Activated T-helper 9 cell treated with anti-CD3 and anti-CD28 coated beads, Interleukin-2, amount 50 U/mL, for 16 hours (primary cell): ENCODE measurements around the gene TAAR1.
"Not testable (repeated sequence)": the region's sequence is repeated elsewhere in the genome, so short reads cannot be mapped to it uniquely, and the experiment has no call there.

Experiments used
- DNase-seq: peaks from one replicate; pipeline ENCODE4 v3.0.0-alpha.2; 2020; ENCODE audit warnings: low read depth

The TAAR1 gene

DNA sequence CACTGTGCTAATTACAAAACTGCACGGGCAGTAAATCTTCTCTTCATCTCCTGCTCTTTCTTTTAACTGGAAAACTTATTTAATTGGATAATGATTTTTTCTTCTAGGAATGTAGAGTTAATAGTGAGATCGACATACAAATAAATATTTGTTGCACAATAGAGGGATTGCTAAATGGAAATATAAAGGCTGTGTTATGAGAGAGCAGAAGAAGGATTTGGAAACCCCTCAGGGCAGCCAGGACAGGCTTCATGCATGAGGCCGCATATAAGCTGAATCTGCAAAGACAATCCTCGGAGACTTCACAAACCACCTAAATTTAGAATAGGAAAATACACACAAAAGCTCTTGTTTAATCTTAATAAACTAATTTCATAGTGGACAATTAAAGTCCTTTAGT, 2.9 kb upstream of the TAAR1 start:
- DNase-seq, result no peak

- DNase-seq, result no peak
Observed at GRCh38 chr6:132651062-132651461, 7.9 kb downstream of the TAAR1 start.

DNA sequence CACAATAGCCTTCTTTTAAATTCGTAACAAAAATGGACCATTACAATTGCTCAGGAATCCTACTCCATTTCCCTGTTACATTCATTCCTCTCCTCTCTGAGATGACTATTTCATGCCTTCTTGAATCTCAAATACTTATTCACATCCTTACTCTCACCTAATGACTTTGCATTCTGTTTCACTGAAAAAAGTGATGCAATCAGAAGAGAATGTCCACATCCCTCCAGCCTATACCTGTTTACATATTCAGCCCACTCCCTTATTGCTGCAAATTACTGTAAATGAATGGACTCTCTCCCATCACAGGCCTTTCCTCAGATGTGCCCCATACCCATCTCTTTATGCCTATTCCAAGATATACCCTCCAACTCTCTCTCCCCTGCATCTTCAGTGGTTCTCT, 8.6 kb downstream of the TAAR1 start:
- no peak for DNase-seq

DNA sequence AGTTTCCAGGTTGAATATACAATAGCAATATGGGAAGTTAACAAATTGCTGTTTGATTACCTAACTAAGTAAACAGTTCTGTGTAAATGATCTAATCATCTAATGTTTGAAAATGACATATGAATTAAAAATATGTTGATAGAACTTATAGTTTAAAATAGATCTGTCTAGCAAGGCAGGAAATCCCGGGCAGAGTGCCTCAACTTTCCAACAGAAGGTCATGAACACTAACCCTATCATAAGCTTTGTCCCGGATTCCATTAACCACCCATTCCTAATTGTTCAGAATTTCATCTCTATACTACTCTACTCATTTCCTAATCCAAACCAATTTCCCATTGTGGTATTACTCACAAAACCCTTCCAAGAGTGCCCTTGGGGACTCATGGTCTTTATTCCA, 10.2 kb downstream of the TAAR1 start:
- DNase-seq, result no peak

DNA sequence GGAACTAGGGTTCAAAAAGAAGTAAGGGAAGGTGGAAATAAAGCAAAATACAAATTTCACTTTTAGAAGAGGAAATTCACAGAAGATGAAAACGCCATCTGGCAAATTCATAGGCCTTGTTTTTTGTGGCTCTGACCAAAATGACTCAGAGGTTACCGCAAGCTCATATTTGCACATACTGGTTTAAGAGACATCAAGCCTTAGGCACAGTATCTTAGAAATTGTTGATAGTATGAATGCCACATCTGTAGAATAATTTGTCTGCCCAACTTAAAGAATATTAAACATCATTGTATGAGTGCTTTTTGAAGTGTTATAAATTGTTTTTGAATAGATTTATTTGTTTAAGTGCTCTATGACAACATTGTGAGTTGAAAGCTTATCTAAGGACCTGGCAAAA, 10.6 kb downstream of the TAAR1 start:
- no peak for DNase-seq

GRCh38 chr6:132643547-132643946, 15.4 kb downstream of the TAAR1 start:
- no peak for DNase-seq

DNA sequence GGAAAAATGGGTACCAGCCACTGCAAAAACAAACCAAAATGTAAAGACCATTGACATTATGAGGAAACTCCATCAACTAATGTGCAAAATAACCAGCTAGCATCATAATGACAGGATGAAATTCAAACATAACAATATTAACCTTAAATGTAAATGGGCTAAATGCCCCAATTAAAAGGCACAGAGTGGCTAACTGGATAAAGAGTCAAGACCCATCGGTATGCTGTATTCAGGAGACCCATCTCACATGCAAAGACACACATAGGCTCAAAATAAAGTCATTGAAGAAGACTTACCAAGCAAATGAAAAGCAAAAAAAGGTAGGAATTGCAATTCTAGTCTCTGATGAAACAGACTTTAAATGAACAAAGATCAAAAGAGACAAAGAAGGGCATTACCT, 21.8 kb downstream of the TAAR1 start:
- DNase-seq, result not testable (repeated sequence)

GRCh38 chr6:132635906-132636305, 23.1 kb downstream of the TAAR1 start:
- DNase-seq, result not testable (repeated sequence)

DNA sequence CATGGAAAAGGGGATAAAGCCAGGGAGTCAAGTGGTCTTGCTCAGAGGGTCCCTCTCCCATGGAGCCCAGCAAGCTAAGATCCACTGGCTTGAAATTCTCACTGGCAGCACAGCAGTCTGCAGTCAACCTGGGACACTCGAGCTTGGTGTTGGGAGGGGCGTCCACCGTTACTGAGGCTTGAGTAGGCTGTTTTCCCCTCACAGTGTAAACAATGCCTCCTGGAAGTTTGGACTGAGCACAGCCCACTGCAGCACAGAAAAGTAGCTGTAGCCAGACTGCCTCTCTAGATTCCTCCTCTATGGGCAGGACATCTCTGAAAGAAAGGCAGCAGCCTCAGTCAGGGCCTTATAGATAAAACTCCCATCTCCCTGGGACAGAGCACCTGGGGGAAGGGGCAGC, 23.7 kb downstream of the TAAR1 start:
- not testable (repeated sequence) for DNase-seq

GRCh38 chr6:132634796-132635195, 24.2 kb downstream of the TAAR1 start:
- DNase-seq, result no peak

DNA sequence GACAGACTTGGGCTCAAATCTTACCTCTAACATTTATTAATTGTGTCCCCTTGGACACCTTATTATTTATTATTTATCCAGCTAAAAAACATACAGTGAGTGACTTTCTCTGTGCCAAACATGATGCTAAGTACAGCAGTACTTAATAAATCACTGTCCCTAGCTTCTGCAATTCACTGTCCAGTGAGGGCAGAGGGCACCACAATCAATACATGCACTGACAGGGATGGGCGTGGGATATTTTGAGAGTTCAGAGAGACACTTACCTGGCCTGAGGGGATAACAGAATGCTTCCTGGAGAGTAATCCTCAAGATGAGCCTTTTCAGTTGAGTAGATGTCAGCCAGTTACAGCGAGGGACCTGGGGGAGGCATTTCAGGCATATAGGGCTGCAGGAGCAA, 25.6 kb downstream of the TAAR1 start:
- no peak for DNase-seq

- DNase-seq, result no peak
Observed at GRCh38 chr6:132624175-132624574, 34.8 kb downstream of the TAAR1 start, which contains the start of gene TAAR2. Gene TAAR2 (minus strand): TSS chr6:132624275. CDS start chr6:132624275, 0 bp downstream.

- no peak for DNase-seq
Observed at GRCh38 chr6:132623106-132623845, 35.7 kb downstream of the TAAR1 start.

- no peak for DNase-seq
Observed at GRCh38 chr6:132616677-132617076, 42.3 kb downstream of the TAAR1 start.

GRCh38 chr6:132614554-132614953, 44.4 kb downstream of the TAAR1 start:
- no peak for DNase-seq

DNA sequence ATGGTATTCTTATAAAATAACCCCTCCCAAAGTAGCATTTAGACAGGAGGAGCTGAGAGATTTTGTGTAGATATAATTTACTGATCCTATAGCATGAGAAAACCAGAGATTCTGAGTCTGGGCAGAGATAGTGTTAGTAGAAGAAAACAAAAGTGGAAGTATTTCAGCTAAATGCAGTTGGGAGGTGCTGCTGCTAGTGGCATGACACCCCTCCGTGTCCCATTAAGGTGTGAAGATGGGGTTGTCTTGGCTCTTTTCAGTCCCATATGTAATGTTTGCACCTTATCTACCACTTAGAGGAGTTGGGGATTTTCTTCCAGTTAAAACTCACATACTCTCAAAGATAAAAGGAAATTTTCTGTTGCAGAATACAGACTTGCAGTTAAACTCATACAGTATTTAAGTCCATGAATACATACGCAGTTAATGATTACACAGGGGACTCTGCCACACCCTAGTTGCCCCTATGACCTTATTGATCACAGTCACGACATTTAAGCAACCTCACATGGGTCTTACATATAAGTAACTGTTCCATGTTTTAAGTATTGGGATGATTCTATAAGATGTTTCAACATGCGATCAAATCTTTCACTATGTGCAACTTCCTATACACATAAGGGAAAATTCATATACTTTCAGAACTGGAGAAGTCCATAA, 46.4 kb downstream of the TAAR1 start:
- no peak for DNase-seq

DNA sequence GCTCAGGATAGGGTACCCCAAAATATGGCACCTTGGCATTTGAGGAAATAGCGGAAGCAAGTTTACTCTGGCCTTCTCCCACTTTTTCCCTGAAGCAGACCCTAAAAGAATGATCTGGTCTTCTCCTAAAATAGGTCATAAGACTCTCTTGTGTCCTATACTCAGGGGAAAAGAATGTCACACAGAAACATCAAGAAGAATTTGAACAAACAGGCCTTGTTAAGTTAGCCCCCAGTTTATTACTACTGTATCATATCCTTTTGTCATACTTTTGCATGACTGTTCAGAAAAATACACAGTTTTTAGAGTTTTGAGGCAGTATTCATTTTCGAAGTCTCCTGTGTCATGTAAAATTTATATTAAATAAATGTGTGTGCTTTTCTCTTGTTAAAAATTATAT, 47.4 kb downstream of the TAAR1 start:
- DNase-seq, result no peak

DNA sequence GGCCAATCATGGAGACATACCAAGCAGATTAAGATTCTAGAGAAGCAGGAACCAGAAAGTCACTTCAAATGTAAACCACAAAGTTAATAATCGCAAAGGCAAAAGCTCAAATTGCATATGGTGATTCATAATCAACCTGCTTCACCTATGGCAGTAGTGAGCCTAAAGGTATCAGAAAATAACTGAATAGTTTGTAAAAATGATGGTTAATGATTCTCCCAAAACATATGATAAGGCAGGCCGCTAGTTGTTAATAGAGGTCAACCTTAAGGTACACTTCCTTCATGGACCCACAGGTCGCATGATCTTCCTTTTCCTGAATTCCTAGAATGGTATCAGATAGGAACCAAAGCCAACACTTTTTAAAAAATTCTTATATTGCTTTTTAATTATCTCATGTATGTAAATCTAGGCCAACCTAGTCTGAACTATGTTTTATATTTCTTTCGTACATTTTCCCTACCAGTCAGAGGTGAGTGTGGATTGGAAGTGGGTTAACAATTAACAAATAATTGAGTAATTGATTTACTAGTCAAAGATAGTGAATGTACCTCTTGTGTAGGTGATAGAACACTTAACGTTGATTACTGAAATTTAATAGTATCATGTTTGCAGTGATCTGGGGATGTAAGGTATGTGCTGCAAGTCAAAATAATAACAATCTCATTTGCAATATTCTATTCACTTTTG, 51.3 kb downstream of the TAAR1 start:
- DNase-seq, result no peak

DNA sequence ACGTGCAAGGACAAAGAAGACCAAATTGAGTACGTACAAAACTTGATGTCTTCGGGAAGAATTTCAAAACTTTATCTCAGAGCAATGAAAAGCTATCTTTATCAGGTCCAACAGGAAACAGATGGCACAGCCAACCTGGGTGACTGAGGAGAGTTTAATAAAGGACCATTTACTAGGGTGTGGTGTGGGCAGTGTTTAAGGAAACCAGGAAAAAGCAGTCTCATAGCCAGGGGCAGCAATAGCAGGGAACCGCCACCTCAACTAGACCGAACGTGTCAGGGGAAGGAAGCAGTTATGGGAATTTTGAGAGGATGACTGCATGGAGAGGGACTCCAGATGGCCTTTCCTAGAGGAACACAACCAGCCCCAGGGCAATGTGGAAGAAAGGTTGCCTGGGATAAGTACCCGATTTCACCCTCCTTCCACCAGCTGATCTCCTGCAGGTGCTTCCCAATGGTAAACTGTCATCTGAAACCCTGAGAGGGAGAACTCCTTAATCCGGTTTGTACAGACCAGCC, 54.3 kb downstream of the TAAR1 start:
- DNase-seq, result no peak

GRCh38 chr6:132600900-132601299, 58.1 kb downstream of the TAAR1 start:
- not testable (repeated sequence) for DNase-seq

DNA sequence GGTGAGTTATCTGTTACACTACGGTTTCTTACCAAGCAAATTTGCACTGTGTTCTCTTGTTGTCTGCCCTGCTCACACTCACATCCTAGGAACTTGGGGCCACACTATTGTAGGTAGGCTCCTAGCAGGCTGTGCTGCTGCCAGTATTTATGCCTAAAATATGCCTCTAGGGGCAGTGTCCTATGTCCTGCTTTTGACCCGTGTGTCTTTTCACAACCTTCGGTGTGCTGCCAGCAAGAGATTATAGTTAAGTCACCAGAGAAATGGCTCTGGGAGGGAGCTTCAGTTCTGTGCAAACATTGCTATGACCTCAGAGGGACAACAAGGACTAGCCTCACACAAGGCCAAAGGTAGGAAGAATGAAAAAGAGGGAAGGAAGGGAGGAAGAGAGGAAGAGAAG, 60.5 kb downstream of the TAAR1 start:
- no peak for DNase-seq

DNA sequence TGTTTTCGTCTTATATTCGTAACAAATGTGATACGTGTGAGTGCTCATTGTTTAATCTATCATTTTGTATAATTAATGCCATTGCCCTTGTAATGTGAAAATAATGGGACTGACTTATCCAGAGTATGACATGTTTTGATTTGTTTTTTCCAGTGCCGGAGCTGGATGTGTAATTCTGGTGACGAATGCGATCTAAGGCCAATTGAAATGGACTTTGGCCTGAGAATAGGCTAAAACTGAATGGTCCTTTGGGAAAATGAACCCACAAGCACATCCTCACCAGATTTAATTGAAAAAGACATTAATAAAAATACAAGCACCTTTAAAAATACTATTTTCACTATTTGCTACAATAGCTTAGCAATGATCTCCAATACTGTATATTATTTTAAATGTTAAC, 62.8 kb downstream of the TAAR1 start:
- no peak for DNase-seq
